NCI-H2107 treated with DMSO at 0.1 percent for 48 hours (cell line): ENCODE data around the gene ZBTB47.

Source experiments
- DNase-seq: peaks from one replicate; lab custom pipeline; 2025; ENCODE audit not compliant: unreplicated experiment; lab: John Stamatoyannopoulos, UW

ZBTB47 gene

DNA sequence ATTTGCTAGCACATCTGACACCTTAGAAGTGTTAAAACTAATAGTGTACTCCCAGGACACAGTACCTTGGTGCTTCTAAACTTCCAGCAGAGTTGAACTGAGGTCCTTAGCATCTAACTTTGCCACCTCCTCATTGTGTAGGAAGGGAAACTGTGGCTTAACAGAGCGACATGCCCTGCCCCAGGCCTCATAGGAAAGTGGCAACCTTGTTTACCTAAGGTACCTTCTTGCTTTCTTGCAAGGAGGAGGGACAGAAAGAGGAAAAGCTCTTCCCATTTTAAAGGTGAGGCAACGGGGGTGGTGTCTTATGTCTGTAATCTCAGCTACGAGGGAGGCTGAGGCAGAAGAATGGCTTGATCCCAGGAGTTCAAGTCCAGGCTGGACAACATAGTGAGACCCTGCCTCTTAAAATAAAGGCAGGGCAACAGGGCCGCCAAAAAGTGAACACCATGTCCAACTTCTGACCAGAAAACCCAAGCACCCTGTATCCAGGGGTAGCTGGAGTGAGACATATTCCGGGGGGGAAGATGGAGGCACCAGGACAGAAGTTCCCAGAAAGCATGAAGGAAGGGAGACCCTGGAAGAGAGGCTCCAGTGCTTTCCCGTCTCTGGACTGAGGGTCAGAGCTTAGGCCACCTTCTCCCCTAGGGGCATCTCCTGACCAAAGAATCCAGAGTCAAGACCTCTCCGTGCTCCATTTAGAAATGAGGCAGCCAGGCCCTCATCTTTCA lies 31.3 kb downstream of the ZBTB47 start:
- no peak for DNase-seq

GRCh38 chr3:42685363-42685881 lies 31.9 kb downstream of the ZBTB47 start, which contains the start of gene KLHL40:
TSS of gene KLHL40 (plus strand) at chr3:42685537. CDS start at chr3:42685619, 82 bp downstream.
- DNase-seq, result no peak

DNA sequence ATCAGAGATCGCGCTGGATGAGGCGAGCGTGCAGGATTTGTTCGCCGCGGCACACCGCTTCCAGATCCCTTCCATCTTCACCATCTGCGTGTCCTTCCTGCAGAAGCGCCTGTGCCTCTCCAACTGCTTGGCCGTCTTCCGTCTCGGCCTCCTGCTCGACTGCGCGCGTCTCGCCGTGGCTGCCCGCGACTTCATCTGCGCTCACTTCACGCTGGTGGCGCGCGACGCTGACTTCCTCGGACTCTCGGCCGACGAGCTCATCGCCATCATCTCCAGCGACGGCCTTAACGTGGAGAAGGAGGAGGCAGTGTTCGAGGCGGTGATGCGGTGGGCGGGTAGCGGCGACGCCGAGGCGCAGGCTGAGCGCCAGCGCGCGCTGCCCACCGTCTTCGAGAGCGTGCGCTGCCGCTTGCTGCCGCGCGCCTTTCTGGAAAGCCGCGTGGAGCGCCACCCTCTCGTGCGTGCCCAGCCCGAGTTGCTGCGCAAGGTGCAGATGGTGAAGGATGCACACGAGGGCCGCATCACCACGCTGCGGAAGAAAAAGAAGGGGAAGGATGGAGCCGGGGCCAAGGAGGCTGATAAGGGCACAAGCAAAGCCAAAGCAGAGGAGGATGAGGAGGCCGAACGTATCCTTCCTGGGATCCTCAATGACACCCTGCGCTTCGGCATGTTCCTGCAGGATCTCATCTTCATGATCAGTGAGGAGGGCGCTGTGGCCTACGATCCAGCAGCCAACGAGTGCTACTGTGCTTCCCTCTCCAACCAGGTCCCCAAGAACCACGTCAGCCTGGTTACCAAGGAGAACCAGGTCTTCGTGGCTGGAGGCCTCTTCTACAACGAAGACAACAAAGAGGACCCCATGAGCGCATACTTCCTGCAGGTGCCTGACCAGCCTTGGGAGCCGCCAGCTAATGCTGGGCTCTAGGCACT lies 32.7 kb downstream of the ZBTB47 start:
- DNase-seq, result no peak

- no peak for DNase-seq
These were observed 33.5 kb downstream of the ZBTB47 start for GRCh38 chr3:42686832-42687650.

DNA sequence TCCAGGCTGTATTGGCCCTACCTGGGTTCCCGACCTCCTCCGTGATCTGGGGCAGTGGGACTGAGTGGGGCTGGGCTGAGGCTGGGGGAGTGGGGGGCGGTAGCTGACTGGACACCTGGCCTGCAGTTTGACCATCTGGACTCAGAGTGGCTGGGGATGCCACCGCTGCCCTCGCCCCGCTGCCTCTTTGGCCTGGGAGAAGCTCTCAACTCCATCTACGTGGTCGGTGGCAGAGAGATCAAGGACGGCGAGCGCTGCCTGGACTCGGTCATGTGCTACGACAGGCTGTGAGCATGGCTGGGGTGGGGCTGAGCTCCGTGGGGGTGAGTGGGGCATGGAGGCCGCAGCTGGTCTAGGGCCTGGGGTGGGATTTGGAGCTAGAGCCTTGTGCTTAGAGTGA lies 34.5 kb downstream of the ZBTB47 start:
- no peak for DNase-seq

DNA sequence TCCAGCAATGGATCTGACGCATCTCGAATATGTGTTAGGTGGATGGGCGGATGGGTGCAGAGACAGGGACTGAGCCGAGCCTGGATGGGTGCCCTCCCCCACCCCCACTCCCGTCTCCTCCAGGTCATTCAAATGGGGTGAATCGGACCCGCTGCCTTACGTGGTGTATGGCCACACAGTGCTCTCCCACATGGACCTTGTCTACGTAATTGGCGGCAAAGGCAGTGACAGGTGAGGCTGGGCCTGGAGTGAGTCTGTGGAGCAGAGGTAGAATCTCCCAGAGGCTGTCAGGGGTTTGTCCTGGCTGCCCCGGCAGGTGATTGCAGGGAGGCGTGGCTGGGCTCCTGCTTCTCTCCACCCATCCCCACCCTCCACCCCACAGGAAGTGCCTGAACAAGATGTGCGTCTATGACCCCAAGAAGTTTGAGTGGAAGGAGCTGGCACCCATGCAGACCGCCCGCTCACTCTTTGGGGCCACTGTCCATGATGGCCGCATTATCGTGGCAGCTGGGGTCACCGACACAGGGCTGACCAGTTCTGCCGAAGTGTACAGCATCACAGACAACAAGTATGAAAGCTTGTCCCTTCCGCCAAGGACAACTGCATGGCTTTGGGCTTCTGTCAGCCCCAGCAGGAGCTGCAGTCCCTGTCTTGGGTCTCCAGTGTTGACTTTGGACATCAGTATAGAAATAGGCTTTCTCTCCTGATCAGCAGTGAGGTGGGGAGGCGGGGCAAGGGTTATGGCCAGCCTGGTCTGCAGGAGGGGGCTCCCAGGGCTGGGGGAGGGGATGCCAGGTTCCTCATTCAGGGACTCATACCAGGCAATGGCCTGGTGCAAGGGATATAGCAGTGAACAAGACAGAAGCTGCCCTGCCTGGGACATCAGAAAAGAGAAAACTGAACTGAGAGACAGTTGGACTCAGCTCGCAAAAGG lies 35.3 kb downstream of the ZBTB47 start:
- DNase-seq, result no peak

DNA sequence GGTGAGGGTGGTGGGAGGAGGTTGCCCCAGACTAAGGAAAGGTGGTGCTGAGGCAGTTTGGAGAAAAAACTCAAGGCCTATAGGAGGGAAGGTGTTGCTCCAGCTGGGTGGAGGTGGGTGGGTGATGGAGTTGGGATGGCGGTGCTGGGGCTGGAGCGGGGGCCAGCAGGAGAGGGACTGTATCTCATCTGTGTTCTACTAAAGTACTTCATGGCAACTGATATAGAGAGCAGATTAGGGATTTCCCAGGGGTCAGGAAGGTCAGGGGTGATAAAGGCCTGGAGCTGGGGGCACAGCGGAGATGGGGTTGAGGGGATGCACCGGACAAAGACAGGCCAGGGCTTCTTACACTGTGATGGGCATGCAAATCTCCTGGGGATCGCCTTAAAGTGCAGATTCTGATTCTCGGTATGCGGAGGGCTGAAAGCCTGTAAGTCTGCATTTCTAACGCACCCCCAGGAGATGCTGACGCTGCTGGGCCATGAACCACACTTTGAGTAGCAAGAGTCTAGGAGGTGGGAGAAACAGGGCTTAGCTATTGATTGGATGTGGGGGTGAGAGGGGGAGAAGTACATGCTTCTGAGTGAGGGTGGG lies 36.0 kb downstream of the ZBTB47 start:
- DNase-seq, result no peak

DNA sequence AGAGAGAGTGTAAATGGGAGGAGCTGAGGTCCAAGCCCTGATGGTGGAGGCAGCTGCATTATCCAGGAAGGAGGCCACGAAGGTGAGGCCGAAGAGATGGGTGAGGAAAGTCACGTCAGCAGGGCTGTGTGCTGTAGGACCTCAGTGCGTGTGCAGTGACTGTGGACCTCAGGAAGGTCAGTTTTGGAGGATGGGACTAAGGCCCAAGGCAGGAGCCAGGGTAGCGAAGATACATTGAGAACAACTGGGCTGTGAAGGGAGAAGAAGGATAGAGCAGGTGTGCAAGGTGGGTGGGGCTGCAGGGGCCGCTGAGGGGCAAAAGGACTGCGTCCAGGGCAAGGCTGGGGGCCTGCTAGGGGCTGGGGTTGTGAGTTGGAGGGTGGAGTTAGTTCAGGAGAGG lies 36.7 kb downstream of the ZBTB47 start:
- DNase-seq, result no peak

DNA sequence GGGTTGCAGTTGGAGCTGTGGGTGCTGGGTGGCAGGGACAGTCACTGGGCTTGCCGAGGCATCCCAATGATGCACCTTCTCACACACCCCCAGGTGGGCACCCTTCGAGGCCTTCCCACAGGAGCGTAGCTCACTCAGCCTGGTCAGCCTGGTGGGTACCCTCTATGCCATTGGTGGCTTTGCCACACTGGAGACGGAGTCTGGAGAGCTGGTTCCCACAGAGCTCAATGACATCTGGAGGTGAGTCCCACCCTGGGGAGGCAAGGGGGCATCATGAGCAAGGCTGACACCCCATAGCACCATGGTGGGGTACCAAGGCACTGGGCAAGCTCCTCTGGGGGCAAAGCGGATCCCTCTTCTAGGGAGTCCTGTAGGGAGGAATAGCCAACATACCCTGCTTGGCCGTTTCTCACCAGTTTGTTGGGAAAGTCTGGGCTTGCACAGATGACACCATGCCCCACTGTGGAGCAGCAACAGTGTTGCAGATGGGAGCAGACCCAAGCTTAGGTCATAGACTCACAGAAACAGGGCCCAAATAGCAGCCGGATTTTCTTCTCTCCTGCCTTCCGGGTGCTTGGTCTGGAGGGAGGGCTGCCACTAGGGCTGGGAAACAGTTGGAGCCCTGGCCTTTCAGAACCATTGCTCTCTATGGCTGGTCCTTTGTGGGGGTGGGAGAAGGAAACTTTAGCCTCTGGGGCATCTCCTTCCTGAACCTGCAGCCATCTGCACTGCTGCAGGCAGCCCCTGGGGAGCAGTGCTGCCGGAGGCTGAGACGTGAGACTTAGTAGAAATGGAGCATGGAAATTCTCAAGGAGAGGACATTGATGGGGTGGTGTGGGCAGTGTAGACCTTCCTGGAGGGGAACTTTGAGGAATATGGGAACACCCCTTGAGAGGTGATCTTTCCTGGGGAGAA lies 37.5 kb downstream of the ZBTB47 start:
- no peak for DNase-seq

DNA sequence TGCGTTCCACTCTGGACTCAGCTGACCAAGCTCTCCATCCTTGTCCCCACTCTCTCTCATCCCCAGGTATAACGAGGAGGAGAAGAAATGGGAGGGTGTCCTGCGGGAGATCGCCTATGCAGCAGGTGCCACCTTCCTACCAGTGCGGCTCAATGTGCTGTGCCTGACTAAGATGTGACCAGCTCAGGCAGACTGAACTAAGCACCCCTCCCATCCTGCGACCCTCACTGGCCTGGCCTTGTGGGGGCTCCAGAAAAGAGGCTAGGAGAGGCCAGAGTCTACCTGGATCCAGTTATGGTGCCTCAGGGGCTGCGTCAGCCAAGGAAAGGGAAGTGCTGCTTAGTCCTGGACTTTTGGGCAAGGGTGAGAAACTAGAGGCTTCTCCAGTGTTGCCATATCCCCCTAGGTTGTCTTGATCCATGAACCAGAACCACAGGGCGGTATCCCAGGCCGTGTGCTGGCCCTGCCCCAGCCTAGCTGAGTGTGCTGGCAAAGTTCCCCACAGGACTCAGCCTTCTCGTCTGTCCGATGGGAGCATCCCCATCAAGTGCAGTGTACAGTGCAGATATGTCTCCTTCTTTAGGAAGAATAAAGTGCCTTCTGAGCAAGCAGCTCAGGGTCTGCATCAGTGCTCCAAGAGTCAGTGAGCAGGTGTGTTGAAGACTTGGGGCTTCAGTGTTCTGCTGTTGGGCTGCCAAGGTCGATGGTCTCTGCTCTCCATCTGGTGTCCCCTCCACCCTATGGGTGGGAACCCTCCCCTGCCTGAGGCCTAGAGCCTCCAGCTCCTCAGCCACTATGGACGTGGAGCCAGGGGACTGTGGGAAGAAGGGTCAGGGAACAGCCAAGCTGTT lies 38.5 kb downstream of the ZBTB47 start:
- no peak for DNase-seq

- DNase-seq, result no peak
These were observed 39.4 kb downstream of the ZBTB47 start for GRCh38 chr3:42692667-42693529.

DNA sequence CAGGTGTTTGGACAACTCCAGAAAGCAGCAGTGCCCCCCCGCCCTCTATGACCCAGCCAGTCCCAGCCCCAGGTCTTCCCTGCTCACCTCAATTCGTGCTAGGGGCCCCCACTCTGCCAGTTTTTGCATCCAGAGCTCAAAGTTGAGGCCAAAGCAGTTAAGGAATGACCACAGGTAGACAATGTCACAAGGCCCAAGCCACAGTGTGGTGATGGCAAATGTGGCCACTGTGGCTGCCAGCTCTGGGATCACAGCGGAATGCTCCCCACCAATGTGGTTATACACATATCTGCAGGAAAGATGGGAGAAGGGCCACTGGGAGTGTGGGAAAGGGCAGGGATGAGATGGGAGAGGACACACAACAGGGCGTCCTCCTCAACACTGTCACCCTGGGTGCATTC lies 40.0 kb downstream of the ZBTB47 start:
- DNase-seq, result no peak

DNA sequence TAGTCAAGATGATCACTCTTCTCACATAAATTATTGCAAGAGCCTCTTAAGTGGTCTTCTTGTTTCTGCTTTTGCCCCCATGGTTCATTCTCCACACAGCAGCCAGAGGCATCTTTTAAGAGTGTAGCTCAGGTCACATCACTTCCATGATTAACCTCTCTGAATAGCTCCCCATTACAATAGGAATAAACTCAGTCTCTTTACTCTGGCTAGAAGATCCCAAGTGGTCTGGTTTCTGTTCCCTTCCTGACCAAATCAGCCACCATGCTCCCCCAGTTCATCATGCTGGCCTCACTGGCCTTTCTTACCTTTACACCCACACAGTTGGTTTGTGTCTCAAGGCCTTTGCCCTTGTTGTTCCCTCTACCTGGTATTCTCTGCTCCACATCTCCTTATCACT lies 40.9 kb downstream of the ZBTB47 start:
- DNase-seq, result no peak

DNA sequence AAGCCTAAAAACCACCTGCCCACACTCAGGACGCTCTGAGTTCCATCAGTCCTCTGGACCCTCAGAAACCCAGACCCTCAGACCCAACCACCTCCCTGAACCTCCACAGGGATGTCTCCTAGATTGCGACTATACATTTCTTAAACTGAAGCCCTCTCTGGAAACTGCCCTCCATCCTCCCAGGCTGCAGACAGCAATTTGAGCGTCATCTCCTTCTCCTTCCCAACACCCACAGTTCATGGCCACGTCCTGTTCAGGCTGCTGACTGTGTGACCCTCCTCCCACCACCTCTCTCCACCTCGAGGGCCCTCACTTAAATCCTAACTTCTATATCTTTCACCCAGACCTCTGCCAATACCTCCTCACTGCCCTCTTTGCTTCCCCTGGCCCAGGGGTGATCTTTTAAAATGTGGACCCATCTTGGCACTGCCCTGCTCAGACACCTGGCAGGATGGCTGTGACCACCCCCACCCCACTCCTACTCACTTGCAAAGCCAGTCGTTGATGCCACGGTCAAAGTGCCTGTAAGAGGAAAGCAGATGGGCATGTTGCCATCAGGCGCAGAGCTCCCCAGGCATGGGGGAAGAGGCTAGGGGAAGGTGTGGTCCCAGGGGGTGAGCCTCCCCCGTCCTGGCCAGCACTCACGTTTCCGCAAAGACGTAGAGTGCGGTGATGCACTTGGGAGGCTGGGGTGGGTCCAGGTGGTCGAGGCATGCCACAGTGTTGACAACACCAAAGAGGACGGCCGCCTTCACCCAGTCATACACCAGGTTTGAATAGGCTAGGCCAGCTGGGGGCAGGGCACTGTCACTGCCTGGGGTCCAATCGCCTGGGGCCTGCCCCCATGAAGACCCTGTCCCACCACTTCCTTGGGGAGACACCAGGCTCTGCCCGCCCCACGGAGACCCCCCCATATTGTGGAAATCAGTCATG lies 43.1 kb downstream of the ZBTB47 start:
- no peak for DNase-seq

GRCh38 chr3:42697289-42698051 lies 44.0 kb downstream of the ZBTB47 start:
- DNase-seq, result no peak
